Suprapubic skin (tissue), 4 donors: Measurements from ENCODE around the gene ANXA2.

Experiments used
- POLR2A ChIP-seq, 2 donors: fragments of 450-650 bp; IDR thresholded peaks; one replicate each; pipeline ENCODE4 v1.6.1; 2017; ENCODE audit warnings: antibody characterized with exemption in 2 of 2, mild to moderate bottlenecking in 2 of 2, moderate library complexity in 2 of 2
- POLR2AphosphoS5 ChIP-seq, 3 donors: sonication (generic); formaldehyde crosslinking; IDR thresholded peaks; one replicate each; pipeline ENCODE4 v1.6.1; 2017; ENCODE audit warnings: antibody characterized with exemption in 3 of 3
- TF ChIP-seq, protein P1 (sequence below), 2 donors: fragments of 200-600 bp in 1 of 2; fragments of 450-650 bp in 1 of 2; sonication (generic) in 1 of 2; IDR thresholded peaks; one replicate each; pipeline ENCODE4 v1.5.1; 2016 to 2019; ENCODE audit warnings: antibody characterized with exemption in 2 of 2, mild to moderate bottlenecking in 1 of 2, moderate library complexity in 1 of 2

DNA sequence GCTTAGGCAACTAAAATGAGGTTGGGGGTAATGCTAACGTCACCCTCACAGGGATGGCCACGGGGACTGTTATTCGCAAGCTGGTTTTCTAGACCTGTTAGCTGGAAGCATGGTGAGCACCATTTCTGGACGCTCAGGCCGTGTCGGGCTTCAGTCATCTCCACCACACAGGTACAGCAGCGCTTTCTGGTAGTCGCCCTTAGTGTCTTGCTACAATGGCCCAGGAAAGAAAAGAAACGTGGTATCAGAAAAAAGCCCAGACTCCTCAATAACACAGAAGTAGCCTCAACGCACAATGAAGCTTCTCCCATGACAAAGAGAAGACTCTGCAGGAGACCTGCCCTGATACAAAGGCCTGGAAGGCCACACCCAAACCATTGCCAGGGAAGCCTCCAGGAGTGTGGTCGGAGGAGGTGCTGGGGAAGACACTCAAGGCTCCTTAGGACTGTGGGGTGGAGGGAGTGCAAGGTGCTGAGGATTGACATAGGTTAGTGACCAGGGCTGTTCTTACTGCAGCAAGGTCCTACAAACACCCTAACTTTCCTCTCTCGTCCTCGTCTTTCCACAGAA, 50.2 kb downstream of the ANXA2 start:
- TF ChIP-seq POLR2AphosphoS5 (IDR thresholded peaks at IDR 0.05), result no peak
- TF ChIP-seq, protein P1, sequence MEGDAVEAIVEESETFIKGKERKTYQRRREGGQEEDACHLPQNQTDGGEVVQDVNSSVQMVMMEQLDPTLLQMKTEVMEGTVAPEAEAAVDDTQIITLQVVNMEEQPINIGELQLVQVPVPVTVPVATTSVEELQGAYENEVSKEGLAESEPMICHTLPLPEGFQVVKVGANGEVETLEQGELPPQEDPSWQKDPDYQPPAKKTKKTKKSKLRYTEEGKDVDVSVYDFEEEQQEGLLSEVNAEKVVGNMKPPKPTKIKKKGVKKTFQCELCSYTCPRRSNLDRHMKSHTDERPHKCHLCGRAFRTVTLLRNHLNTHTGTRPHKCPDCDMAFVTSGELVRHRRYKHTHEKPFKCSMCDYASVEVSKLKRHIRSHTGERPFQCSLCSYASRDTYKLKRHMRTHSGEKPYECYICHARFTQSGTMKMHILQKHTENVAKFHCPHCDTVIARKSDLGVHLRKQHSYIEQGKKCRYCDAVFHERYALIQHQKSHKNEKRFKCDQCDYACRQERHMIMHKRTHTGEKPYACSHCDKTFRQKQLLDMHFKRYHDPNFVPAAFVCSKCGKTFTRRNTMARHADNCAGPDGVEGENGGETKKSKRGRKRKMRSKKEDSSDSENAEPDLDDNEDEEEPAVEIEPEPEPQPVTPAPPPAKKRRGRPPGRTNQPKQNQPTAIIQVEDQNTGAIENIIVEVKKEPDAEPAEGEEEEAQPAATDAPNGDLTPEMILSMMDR (IDR thresholded peaks at IDR 0.05), result no peak
- TF ChIP-seq POLR2A (IDR thresholded peaks at IDR 0.05), result no peak
